ENCODE results near the gene OLFM4.

The OLFM4 gene

GRCh38 chr13:52997951-52998876, 30.4 kb upstream of the OLFM4 start:
- Histone ChIP-seq H3K9ac (no peak overlapping the region), H3K36me3 (ENCODE audit: control insufficient read depth, insufficient read depth, low read length) (no peaks in the 10 kb centered on the region), H3K27ac (no peak overlapping the region), H3K27me3 (ENCODE audit: control insufficient read depth, insufficient read depth, low read length) (no peaks in the 10 kb centered on the region), H3K4me1 (no peaks in the 10 kb centered on the region), H3K4me3 (ENCODE audit: low read depth, low read length) (no peak overlapping the region), H2AFZ (no peak overlapping the region), H3K79me2 (no peaks in the 10 kb centered on the region), H3K9me3 (ENCODE audit: control insufficient read depth, low read length) (no peaks in the 10 kb centered on the region), H3K4me2 (ENCODE audit: low read length) (no peak overlapping the region)
- TF ChIP-seq, protein P1, sequence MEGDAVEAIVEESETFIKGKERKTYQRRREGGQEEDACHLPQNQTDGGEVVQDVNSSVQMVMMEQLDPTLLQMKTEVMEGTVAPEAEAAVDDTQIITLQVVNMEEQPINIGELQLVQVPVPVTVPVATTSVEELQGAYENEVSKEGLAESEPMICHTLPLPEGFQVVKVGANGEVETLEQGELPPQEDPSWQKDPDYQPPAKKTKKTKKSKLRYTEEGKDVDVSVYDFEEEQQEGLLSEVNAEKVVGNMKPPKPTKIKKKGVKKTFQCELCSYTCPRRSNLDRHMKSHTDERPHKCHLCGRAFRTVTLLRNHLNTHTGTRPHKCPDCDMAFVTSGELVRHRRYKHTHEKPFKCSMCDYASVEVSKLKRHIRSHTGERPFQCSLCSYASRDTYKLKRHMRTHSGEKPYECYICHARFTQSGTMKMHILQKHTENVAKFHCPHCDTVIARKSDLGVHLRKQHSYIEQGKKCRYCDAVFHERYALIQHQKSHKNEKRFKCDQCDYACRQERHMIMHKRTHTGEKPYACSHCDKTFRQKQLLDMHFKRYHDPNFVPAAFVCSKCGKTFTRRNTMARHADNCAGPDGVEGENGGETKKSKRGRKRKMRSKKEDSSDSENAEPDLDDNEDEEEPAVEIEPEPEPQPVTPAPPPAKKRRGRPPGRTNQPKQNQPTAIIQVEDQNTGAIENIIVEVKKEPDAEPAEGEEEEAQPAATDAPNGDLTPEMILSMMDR (IDR thresholded peaks at IDR 0.05) = no peak

DNA sequence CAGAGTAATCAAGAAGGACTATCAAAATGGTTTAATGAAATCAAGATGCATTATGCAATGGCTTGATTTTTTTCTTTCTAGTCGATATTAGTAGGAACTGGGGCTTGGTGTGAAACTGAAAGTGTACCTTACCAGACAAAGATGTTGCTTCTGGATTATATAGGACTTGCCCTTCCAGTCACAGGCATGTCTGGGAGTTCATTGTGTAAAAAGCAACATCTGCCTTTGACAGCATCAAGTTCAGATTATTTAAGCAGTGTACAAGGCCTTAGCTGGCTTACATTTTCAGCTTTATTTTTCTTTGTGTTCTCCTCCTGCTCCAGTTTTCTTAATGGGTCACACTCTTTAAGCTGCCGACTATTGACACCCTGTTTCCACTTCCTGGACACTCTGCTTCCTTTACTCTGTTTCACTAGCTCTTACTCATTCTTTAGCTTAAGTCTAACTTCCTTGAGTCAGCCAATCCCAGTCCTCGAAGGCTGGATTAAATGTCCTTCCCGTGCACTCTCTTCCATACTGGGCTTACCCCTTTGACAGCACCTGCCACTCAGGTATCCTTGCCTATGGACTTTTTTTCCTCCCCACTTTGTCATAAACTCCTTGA, 29.4 kb upstream of the OLFM4 start:
- Histone ChIP-seq H3K27me3 (ENCODE audit: control insufficient read depth, insufficient read depth, low read length) (no peaks in the 10 kb centered on the region), H3K9me3 (ENCODE audit: control insufficient read depth, low read length) (no peaks in the 10 kb centered on the region), H3K36me3 (ENCODE audit: control insufficient read depth, insufficient read depth, low read length) (no peaks in the 10 kb centered on the region), H3K4me1 (no peaks in the 10 kb centered on the region), H2AFZ (no peak overlapping the region), H3K27ac (no peak overlapping the region), H3K9ac (no peak overlapping the region), H3K4me2 (ENCODE audit: low read length) (no peak overlapping the region), H3K79me2 (no peaks in the 10 kb centered on the region), H3K4me3 (ENCODE audit: low read depth, low read length) (no peak overlapping the region)
- TF ChIP-seq, protein P1 (IDR thresholded peaks at IDR 0.05) = no peak

- H2AFZ ChIP-seq = no peak overlapping the region
- no peak overlapping the region for H3K4me2 ChIP-seq (ENCODE audit: low read length)
- H3K4me1 ChIP-seq = no peaks in the 10 kb centered on the region
- no peak overlapping the region for H3K9ac ChIP-seq
- H3K4me3 ChIP-seq (ENCODE audit: low read depth, low read length) = no peak overlapping the region
- no peaks in the 10 kb centered on the region for H3K27me3 ChIP-seq (ENCODE audit: control insufficient read depth, insufficient read depth, low read length)
- H3K36me3 ChIP-seq (ENCODE audit: control insufficient read depth, insufficient read depth, low read length) = no peaks in the 10 kb centered on the region
- H3K79me2 ChIP-seq = no peaks in the 10 kb centered on the region
- no peaks in the 10 kb centered on the region for H3K9me3 ChIP-seq (ENCODE audit: control insufficient read depth, low read length)
- no peak overlapping the region for H3K27ac ChIP-seq
- TF ChIP-seq, protein P1 (IDR thresholded peaks at IDR 0.05) = no peak
These were observed 27.0 kb upstream of the OLFM4 start for GRCh38 chr13:53001444-53002225.

- TF ChIP-seq, protein P1 (IDR thresholded peaks at IDR 0.05) = no peak
- Histone ChIP-seq H3K4me3 (ENCODE audit: low read depth, low read length) (no peak overlapping the region), H3K36me3 (ENCODE audit: control insufficient read depth, insufficient read depth, low read length) (no peaks in the 10 kb centered on the region), H3K27ac (no peak overlapping the region), H3K79me2 (no peaks in the 10 kb centered on the region), H3K4me2 (ENCODE audit: low read length) (no peak overlapping the region), H3K9me3 (ENCODE audit: control insufficient read depth, low read length) (no peaks in the 10 kb centered on the region), H2AFZ (no peak overlapping the region), H3K9ac (no peak overlapping the region), H3K27me3 (ENCODE audit: control insufficient read depth, insufficient read depth, low read length) (no peaks in the 10 kb centered on the region), H3K4me1 (no peaks in the 10 kb centered on the region)
These were observed 24.0 kb upstream of the OLFM4 start for GRCh38 chr13:53004573-53004972.

Measured in parathyroid adenoma (tissue), 2 donors.